SK-N-SH treated with all-trans-retinoic acid at 6 μM for 48 hours (cell line): ENCODE measurements around the gene NTM.

Source experiments
- ATAC-seq: fragments of 200-7000 bp; cut with Tn5 transposase; 3 replicates; pipeline ENCODE4 v1.9.1; 2020; ENCODE audit warnings: mild to moderate bottlenecking, moderate library complexity
- ARNTL ChIP-seq: fragments of 450-650 bp; formaldehyde crosslinking; IDR thresholded peaks from 2 replicates; pipeline ENCODE4 v1.5.0; 2020; ENCODE audit warnings: low read depth, mild to moderate bottlenecking, moderate library complexity, borderline replicate concordance
- BACH2 ChIP-seq: fragments of 250-450 bp; sonication (Bioruptor Pico); IDR thresholded peaks from 2 replicates; pipeline ENCODE4 v1.9.0; 2021; ENCODE audit warnings: mild to moderate bottlenecking, borderline replicate concordance
- CSDC2 ChIP-seq: fragments of 250-450 bp; sonication (Bioruptor Pico); IDR thresholded peaks from 2 replicates; pipeline ENCODE4 v1.5.0; 2020; ENCODE audit warnings: mild to moderate bottlenecking, moderate library complexity
- ESRRG ChIP-seq: fragments of 250-450 bp; sonication (Bioruptor Pico); IDR thresholded peaks from 2 replicates; pipeline ENCODE4 v1.6.1; 2021; ENCODE audit warnings: mild to moderate bottlenecking
- GLIS3 ChIP-seq: fragments of 250-450 bp; sonication (Bioruptor Pico); IDR thresholded peaks from 2 replicates; pipeline ENCODE4 v1.5.0; 2020; ENCODE audit warnings: mild to moderate bottlenecking, moderate library complexity
- ISL1 ChIP-seq: fragments of 250-450 bp; sonication (Bioruptor Pico); IDR thresholded peaks from 2 replicates; pipeline ENCODE4 v2.1.2; 2022; ENCODE audit warnings: mild to moderate bottlenecking, moderate library complexity
- OSR1 ChIP-seq: fragments of 250-450 bp; sonication (Bioruptor Pico); IDR thresholded peaks from 2 replicates; pipeline ENCODE4 v1.8.0; 2022; ENCODE audit warnings: moderate library complexity, mild to moderate bottlenecking, inconsistent platforms
- RARB ChIP-seq: fragments of 250-450 bp; sonication (Bioruptor Pico); IDR thresholded peaks from 2 replicates; pipeline ENCODE4 v1.8.0; 2021; ENCODE audit warnings: mild to moderate bottlenecking, moderate library complexity
- SNAI2 ChIP-seq: fragments of 250-450 bp; sonication (Bioruptor Pico); IDR thresholded peaks from 2 replicates; pipeline ENCODE4 v1.5.0; 2020; ENCODE audit warnings: mild to moderate bottlenecking, moderate library complexity
- TCF4 ChIP-seq: fragments of 250-450 bp; sonication (Bioruptor Pico); IDR thresholded peaks from 2 replicates; pipeline ENCODE4 v1.8.0; 2021; ENCODE audit warnings: mild to moderate bottlenecking, moderate library complexity, borderline replicate concordance
- TOX ChIP-seq: fragments of 250-450 bp; sonication (Bioruptor Pico); IDR thresholded peaks from 2 replicates; pipeline ENCODE4 v1.8.0; 2021; ENCODE audit warnings: mild to moderate bottlenecking, moderate library complexity, borderline replicate concordance
- ZC3H10 ChIP-seq: fragments of 250-450 bp; sonication (Bioruptor Pico); IDR thresholded peaks from 2 replicates; pipeline ENCODE4 v1.5.1; 2021; ENCODE audit warnings: mild to moderate bottlenecking, moderate library complexity
- ZFP30 ChIP-seq: fragments of 450-650 bp; formaldehyde crosslinking; IDR thresholded peaks from 2 replicates; pipeline ENCODE4 v1.5.0; 2022; ENCODE audit warnings: mild to moderate bottlenecking, moderate library complexity
- ZNF565 ChIP-seq: fragments of 450-650 bp; formaldehyde crosslinking; conservative IDR thresholded peaks from 2 replicates; pipeline ENCODE4 v1.5.0; 2020; ENCODE audit warnings: low read depth, mild to moderate bottlenecking, moderate library complexity
- ZNF70 ChIP-seq: fragments of 450-650 bp; formaldehyde crosslinking; IDR thresholded peaks from 2 replicates; pipeline ENCODE4 v1.5.0; 2020; ENCODE audit warnings: mild to moderate bottlenecking, moderate library complexity
- ZNF8 ChIP-seq: fragments of 450-650 bp; formaldehyde crosslinking; IDR thresholded peaks from 2 replicates; pipeline ENCODE4 v1.5.0; 2020; ENCODE audit warnings: mild to moderate bottlenecking, moderate library complexity
- TF ChIP-seq, protein P1 (sequence below): fragments of 250-450 bp; sonication (Bioruptor Pico); IDR thresholded peaks from 2 replicates; pipeline ENCODE4 v1.8.0; 2021; ENCODE audit warnings: low read depth, mild to moderate bottlenecking, moderate library complexity, borderline replicate concordance
- TF ChIP-seq, protein P2 (sequence below): fragments of 250-450 bp; sonication (Bioruptor Pico); IDR thresholded peaks from 2 replicates; pipeline ENCODE4 v1.8.0; 2020; ENCODE audit warnings: mild to moderate bottlenecking, moderate library complexity, borderline replicate concordance
- TF ChIP-seq, protein P3 (sequence below): fragments of 250-450 bp; sonication (Bioruptor Pico); IDR thresholded peaks from 2 replicates; pipeline ENCODE4 v1.5.1; 2021; ENCODE audit warnings: mild to moderate bottlenecking, moderate library complexity
- TF ChIP-seq, protein P4 (sequence below): fragments of 250-450 bp; sonication (Bioruptor Pico); IDR thresholded peaks from 2 replicates; pipeline ENCODE4 v1.5.1; 2020; ENCODE audit warnings: low read depth, mild to moderate bottlenecking, moderate library complexity
- TF ChIP-seq, protein P5 (sequence below): fragments of 250-450 bp; sonication (Bioruptor Pico); IDR thresholded peaks from 2 replicates; pipeline ENCODE4 v1.5.0; 2020; ENCODE audit warnings: mild to moderate bottlenecking, moderate library complexity

The NTM gene

DNA sequence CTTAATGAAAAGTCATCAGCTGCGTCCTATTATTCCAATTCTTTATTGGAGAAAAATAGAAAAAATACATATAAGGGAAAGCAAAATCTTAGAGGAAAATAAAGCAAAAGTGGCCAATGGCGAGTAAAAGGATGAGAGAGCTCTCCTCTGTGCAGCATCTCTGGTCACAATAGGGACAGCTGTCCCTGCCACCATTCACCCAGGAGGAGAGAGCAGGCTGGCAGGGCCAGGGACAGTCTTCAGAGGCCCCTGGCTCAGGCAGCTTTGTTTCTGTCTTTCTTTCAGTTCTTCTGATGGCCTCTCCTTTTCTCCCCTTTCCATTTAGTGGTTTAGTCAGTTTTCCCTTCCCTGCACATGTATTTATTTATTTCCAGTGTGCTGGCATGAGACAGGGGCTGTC lies 941.3 kb downstream of the NTM start:
- no peak for TF ChIP-seq ESRRG (CRISPR knock-in tag)
- no peak for TF ChIP-seq TCF4 (CRISPR knock-in tag)
- no peak for TF ChIP-seq ZNF565
- TF ChIP-seq SNAI2 (CRISPR knock-in tag) = no peak
- TF ChIP-seq, protein P1, sequence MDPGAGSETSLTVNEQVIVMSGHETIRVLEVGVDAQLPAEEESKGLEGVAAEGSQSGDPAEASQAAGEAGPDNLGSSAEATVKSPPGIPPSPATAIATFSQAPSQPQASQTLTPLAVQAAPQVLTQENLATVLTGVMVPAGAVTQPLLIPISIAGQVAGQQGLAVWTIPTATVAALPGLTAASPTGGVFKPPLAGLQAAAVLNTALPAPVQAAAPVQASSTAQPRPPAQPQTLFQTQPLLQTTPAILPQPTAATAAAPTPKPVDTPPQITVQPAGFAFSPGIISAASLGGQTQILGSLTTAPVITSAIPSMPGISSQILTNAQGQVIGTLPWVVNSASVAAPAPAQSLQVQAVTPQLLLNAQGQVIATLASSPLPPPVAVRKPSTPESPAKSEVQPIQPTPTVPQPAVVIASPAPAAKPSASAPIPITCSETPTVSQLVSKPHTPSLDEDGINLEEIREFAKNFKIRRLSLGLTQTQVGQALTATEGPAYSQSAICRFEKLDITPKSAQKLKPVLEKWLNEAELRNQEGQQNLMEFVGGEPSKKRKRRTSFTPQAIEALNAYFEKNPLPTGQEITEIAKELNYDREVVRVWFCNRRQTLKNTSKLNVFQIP (CRISPR knock-in tag) = no peak
- TF ChIP-seq BACH2 = no peak
- TF ChIP-seq, protein P2, sequence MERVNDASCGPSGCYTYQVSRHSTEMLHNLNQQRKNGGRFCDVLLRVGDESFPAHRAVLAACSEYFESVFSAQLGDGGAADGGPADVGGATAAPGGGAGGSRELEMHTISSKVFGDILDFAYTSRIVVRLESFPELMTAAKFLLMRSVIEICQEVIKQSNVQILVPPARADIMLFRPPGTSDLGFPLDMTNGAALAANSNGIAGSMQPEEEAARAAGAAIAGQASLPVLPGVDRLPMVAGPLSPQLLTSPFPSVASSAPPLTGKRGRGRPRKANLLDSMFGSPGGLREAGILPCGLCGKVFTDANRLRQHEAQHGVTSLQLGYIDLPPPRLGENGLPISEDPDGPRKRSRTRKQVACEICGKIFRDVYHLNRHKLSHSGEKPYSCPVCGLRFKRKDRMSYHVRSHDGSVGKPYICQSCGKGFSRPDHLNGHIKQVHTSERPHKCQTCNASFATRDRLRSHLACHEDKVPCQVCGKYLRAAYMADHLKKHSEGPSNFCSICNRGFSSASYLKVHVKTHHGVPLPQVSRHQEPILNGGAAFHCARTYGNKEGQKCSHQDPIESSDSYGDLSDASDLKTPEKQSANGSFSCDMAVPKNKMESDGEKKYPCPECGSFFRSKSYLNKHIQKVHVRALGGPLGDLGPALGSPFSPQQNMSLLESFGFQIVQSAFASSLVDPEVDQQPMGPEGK (CRISPR knock-in tag) = no peak
- TF ChIP-seq ARNTL = no peak
- no peak for TF ChIP-seq CSDC2 (CRISPR knock-in tag)
- no peak for TF ChIP-seq ISL1 (CRISPR knock-in tag)
- TF ChIP-seq TOX = no peak
- TF ChIP-seq, protein P3, sequence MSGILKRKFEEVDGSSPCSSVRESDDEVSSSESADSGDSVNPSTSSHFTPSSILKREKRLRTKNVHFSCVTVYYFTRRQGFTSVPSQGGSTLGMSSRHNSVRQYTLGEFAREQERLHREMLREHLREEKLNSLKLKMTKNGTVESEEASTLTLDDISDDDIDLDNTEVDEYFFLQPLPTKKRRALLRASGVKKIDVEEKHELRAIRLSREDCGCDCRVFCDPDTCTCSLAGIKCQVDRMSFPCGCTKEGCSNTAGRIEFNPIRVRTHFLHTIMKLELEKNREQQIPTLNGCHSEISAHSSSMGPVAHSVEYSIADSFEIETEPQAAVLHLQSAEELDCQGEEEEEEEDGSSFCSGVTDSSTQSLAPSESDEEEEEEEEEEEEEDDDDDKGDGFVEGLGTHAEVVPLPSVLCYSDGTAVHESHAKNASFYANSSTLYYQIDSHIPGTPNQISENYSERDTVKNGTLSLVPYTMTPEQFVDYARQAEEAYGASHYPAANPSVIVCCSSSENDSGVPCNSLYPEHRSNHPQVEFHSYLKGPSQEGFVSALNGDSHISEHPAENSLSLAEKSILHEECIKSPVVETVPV (CRISPR knock-in tag) = no peak
- no peak for TF ChIP-seq ZNF70 (CRISPR knock-in tag)
- no peak for TF ChIP-seq ZFP30 (CRISPR knock-in tag)
- TF ChIP-seq, protein P4, sequence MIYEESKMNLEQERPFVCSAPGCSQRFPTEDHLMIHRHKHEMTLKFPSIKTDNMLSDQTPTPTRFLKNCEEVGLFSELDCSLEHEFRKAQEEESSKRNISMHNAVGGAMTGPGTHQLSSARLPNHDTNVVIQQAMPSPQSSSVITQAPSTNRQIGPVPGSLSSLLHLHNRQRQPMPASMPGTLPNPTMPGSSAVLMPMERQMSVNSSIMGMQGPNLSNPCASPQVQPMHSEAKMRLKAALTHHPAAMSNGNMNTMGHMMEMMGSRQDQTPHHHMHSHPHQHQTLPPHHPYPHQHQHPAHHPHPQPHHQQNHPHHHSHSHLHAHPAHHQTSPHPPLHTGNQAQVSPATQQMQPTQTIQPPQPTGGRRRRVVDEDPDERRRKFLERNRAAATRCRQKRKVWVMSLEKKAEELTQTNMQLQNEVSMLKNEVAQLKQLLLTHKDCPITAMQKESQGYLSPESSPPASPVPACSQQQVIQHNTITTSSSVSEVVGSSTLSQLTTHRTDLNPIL (CRISPR knock-in tag) = no peak
- TF ChIP-seq RARB = no peak
- TF ChIP-seq ZC3H10 (CRISPR knock-in tag) = no peak
- no peak for TF ChIP-seq OSR1 (CRISPR knock-in tag)
- TF ChIP-seq, protein P5, sequence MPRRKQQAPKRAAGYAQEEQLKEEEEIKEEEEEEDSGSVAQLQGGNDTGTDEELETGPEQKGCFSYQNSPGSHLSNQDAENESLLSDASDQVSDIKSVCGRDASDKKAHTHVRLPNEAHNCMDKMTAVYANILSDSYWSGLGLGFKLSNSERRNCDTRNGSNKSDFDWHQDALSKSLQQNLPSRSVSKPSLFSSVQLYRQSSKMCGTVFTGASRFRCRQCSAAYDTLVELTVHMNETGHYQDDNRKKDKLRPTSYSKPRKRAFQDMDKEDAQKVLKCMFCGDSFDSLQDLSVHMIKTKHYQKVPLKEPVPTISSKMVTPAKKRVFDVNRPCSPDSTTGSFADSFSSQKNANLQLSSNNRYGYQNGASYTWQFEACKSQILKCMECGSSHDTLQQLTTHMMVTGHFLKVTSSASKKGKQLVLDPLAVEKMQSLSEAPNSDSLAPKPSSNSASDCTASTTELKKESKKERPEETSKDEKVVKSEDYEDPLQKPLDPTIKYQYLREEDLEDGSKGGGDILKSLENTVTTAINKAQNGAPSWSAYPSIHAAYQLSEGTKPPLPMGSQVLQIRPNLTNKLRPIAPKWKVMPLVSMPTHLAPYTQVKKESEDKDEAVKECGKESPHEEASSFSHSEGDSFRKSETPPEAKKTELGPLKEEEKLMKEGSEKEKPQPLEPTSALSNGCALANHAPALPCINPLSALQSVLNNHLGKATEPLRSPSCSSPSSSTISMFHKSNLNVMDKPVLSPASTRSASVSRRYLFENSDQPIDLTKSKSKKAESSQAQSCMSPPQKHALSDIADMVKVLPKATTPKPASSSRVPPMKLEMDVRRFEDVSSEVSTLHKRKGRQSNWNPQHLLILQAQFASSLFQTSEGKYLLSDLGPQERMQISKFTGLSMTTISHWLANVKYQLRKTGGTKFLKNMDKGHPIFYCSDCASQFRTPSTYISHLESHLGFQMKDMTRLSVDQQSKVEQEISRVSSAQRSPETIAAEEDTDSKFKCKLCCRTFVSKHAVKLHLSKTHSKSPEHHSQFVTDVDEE (CRISPR knock-in tag) = no peak
- no peak for TF ChIP-seq ZNF8 (CRISPR knock-in tag)
- ATAC-seq = no peak

DNA sequence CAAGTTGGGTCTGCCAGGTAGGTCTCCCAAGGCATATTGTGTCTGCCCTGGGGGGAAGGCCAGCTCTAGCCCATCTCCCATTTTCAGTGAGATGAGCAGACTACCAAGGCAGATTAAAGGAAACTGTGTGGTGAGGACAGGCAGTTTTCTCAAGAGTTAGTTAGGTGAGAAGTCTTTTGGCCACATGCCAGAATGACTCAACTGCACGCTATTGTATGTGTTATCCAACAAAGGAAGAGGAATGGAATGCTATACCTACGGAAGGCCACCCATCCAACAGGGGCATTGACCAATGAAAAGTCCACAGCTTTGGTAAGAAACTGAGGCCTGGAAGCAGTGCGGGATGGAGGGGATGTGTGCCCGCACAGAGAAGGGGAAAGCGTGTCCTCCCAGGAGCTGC lies 941.7 kb downstream of the NTM start:
- no peak for TF ChIP-seq TCF4 (CRISPR knock-in tag)
- TF ChIP-seq, protein P1 (CRISPR knock-in tag) = no peak
- no peak for TF ChIP-seq RARB
- TF ChIP-seq ZFP30 (CRISPR knock-in tag) = no peak
- TF ChIP-seq ZNF8 (CRISPR knock-in tag) = no peak
- no peak for TF ChIP-seq ARNTL
- no peak for TF ChIP-seq TOX
- no peak for TF ChIP-seq ZNF565
- TF ChIP-seq GLIS3 (CRISPR knock-in tag) = no peak
- TF ChIP-seq, protein P2 (CRISPR knock-in tag) = no peak
- no peak for TF ChIP-seq OSR1 (CRISPR knock-in tag)
- TF ChIP-seq SNAI2 (CRISPR knock-in tag) = no peak
- ATAC-seq = no peak
